NCI-H82 treated with DMSO at 0.1 percent for 48 hours (cell line): Measurements from ENCODE around the gene ERBB4.

ENCODE experiments used
- DNase-seq: peaks from one replicate; lab custom pipeline; 2025; ENCODE audit not compliant: unreplicated experiment; lab: John Stamatoyannopoulos, UW

The ERBB4 gene

GRCh38 chr2:212099658-212100057, 438.9 kb downstream of the ERBB4 start:
- no peak for DNase-seq

- DNase-seq = no peak
Measured at GRCh38 chr2:212098966-212099365, 439.6 kb downstream of the ERBB4 start.

GRCh38 chr2:212097001-212097400, 441.6 kb downstream of the ERBB4 start:
- no peak for DNase-seq

- no peak for DNase-seq
Measured at GRCh38 chr2:212089873-212090272, 448.7 kb downstream of the ERBB4 start.

DNA sequence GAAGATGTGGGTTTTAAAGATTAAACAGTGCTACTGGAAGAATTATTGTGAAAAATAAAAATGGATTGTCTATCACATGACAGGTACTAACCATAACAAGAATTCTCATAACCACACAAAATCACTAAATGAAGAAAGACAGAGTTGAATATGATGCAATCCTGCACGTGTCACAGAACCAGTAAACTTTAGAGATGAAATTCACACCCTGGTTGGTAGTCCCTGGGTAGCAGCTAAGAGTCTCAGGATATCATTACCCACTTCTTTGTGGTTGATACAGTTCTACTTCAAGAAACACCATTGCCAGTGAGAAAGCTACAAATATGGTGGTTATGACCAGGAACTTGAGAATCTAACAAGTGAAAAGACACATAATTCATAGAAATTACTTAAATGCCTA, 450.2 kb downstream of the ERBB4 start:
- DNase-seq = no peak

- no peak for DNase-seq
Measured at GRCh38 chr2:212083492-212083891, 455.1 kb downstream of the ERBB4 start.

GRCh38 chr2:212078103-212078502, 460.5 kb downstream of the ERBB4 start:
- no peak for DNase-seq

DNA sequence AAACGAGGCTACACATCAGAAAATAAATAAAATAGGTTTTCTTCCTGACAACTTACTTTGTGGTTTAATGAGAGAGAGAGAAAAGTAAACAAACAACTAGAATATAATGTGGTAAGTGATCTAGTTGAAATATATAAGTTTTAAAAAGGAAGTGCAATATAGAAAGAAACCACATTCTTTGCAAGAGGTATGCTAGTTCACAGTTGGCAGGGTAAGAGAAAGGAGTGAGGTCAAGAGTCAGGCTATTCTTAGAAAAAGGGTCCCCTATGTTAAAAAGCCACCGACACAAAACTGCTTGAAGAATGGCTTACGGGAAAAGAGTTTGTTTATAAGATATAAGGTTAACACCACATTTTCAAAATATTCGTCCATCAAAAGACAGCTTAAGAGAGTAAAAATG, 462.1 kb downstream of the ERBB4 start:
- no peak for DNase-seq

DNA sequence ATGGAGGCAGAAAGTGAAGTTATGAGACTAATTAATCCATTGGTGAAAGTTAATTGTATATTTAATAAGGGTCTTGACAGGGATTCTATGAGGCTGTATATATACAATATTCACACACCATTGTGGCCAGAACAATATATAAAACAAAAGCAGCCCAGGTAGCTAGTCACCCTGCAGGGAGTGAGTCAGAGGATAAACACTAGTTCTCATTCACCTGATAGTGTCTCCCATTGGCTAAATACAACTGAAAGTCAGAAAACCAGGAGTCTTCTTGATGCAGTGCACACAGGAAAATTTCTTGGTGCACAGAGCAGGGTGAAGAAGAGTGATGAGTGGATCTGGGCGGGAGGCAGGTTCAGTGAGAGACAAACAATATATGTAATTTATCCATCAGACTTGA, 465.2 kb downstream of the ERBB4 start:
- no peak for DNase-seq

- DNase-seq = no peak
Measured at GRCh38 chr2:212066546-212066945, 472.1 kb downstream of the ERBB4 start.

GRCh38 chr2:212064318-212064717, 474.3 kb downstream of the ERBB4 start:
- no peak for DNase-seq

DNA sequence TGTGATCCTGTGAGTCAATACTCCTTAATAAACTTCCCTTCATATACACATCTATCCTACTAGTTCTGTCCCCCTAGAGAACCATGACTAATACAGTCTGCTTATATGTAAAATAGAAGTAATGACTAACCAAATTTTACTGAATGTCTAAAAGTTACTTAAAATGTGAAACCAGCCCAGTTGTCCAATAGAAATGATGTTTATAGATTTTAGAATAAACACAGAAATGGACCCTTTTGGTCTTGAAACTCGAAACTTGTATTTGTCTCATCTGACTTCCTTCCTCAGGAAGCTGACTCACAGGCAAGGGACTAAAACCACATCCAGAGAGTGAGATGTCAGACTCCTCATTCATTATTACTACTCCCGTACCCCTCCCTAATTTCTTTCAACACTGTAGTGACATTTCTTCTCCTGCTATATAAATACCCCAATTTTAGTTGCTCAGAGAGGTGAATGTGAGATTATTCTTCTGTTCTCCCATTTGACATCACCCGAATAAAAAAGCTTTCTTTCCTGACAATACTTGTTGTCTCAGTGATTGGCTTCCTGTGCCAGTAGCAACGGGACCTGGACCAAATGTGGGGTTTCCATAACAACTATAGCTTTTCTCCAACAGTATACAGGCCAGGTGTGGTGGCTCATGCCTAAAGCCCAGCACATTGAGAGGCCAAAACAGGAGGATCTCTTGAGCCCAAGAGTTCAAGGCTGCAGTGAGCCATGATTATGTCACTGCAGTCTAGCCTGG, 486.0 kb downstream of the ERBB4 start:
- DNase-seq = no peak

DNA sequence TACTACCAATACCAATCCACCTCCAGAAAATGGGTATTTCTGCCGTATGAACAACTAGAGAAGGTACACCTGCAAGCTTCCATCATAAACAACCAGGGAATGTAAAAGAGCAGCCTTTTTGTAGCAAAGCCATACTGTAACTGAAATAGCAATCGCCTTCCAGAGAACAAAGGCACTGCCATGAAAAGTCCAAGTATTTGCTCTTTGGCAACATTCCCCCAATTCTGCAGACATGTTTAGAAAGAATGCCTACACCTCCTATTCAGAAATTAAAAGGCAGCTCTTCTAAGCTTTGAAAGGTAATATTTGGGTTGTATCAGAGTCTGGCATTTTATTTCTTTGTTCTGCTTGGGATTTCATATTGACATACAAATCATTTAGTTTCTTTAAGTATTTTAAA, 487.7 kb downstream of the ERBB4 start:
- no peak for DNase-seq

DNA sequence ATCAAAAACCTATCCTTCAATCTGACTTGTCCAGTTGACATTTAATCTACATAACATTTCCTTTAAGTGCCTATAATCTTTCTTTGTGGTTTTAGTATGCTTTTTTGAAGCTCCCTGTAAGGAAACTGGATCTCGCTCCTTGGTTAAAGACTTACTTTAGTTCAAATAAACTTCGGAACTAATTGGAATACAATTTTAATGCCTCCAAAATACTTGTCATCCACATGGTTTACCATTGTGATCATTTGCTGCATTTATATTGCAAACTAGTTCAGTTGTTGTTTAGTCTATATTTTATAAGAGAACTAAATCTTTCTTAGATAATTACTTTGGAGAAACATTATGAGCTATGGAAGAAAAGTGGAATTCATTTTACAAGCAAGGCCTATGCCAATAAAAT, 496.0 kb downstream of the ERBB4 start:
- no peak for DNase-seq

DNA sequence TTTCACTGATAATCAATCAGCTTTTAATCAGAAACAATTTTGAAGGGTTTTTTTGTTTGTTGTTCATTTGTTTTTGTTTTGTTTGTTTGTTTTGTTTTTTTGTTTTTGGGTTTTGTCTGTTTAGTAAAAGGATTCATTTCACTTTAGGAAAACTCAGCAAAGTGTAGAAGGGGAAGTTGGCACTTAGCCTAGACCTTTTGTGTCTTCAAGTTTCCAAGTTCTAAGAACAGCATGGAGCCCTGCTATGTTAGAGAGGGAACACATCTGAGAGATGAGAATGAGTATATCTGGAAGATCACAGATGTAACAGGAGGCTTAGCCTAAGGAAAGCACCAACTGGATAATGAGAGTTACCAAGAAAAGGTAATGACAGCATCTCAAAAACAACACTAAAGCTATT, 501.5 kb downstream of the ERBB4 start:
- DNase-seq = no peak

GRCh38 chr2:212034841-212035585, 503.6 kb downstream of the ERBB4 start:
- DNase-seq = no peak

DNA sequence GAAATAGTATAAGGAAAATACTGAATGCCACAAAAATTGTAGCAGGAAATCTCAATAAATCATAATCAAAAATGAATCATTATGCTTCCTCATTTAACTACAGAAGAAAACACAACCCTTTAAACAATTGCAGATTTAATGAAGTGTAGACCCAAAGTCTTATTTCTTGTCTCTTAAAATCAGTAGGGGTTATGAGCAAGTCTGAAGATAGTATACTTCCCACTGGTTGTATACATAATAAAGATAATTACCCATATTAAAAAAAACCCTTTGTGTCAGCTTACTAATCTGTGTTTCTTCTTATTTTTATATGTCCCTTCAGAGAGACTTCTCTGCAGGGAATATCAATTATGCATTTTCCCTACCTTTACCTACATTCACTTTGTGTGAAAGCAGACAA, 504.7 kb downstream of the ERBB4 start:
- no peak for DNase-seq

DNA sequence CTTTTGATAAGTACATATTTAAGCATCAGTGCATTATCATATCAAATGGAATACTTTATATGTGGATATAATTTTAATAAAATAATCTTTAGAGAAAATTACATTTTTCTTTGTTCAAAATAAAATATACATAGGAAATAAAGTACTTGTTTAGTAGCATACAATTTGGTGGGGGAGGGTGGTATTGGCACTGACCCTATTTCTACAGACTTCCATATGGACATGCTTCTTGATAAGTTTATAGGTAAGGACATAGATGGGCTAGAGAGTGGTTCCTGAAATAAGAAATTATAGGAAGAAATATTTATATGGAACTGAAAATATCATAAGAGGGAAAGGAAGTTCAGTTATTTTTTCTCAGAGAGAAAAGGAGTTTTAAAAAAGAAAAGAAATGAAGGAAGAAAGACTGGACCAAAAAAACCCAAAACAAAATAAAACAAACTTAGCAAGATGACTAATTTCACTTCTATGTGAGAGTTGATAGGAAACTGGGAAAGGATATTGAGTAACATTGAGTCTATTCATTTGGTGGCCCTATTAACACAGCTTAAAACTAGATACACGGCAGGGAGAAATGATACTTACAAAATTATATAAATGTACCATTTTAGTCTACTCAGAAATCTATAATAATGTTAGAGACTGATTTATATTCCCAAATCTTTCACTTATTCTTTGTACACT, 505.9 kb downstream of the ERBB4 start:
- no peak for DNase-seq

DNA sequence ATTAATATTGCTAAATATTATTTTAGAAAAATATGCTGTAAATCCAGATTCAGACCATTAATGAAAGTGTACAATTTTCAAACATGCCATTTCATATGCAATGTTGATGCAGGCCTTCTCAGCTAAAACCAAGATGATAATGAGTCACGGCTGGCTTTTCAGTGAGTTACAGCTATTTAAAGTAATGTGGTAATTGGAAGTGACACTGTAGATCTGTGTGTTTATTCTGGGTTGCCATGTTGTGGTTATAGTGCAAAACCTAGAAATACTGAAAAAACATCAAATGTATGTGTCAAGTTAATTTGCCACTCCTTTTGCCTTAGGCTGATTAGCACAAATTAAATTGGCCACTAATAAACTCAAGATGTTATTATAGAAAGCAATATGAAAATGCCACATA, 506.6 kb downstream of the ERBB4 start:
- DNase-seq = no peak

GRCh38 chr2:212030709-212031108, 507.9 kb downstream of the ERBB4 start:
- DNase-seq = no peak

DNA sequence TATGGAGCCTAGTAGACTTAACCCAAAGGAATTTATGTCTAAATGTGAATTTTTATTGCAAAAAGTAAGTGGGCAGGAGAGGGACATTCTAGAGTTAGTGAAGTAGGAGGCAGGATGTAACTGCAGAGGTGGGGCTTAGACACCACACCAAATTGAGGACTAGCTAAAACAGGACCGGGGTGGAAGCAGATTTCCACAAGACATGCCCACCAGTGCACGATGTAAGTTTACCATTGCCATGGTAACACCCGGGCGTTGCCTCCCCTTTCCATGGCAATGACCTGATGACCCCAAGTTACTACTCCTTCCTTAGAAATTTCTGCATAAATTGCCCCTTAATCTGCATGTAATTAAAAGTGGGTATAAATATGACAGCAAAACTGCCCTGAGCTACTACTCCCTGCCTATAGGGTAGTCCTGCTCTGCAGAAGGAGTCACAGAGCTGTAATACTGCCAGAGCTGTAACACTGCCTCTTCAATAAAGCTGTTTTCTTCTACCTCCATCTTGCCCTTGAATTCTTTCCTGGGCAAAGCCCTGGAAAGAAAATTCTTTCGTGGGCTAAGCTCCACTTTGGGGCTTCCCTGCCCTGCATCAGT, 509.7 kb downstream of the ERBB4 start:
- DNase-seq = no peak
